T47D (cell line): ENCODE data around the gene IDUA.
A peak's percentile ranks its signal among the peaks of the same experiment; 100 is the strongest.
"Not testable (repeated sequence)": the region's sequence is repeated elsewhere in the genome, so short reads cannot be mapped to it uniquely, and the experiment has no call there.

Experiments used
- DNase-seq, 2 experiments: peaks; one replicate each; pipeline versions ENCODE4 v3.0.0 to v3.0.0-alpha.2; 2011 to 2012; ENCODE audit warnings: low read depth in 1 of 2, low spot score in 1 of 2
- JUND ChIP-seq: IDR thresholded peaks from 2 replicates; pipeline ENCODE4 v1.6.1; 2012; ENCODE audit warnings: low read depth
- in situ Hi-C: cut with HindIII; loops from 2 replicates; pipeline ENCODE4 v1.10.0; 2016; ENCODE audit warnings: low sequenced_read_pairs, low pct_unique_long_range_greater_than_20kb

The IDUA gene

DNA sequence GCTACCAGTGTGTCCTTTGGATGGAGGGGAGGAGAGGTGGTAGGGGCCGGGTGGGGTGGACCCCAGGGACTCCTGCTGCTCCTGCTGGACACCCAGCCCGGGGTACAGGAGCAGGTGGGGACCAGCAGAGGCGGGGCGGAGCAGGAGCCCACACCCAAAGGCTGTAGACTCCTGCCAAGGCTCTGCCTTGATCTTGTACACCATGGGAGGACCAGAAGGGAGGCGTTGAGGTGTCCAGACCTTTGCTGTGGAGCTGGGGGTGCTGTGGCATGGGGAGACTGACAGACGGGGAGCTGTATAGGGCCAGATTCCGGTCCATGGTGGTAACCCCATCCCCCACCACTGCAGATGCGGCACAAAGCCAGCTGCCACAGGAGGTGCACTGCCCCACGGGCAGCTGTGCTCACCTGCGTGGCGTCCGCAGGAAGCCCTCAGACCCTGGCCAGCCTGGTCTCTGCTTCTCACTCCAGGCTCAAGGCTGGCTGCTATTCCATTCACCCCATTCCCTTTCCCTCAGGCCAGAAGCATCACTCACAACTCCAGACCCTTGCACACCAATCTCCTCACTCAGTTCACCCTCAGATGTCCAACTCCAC, 11.3 kb downstream of the IDUA start:
- TF ChIP-seq JUND: no peak
- in situ Hi-C loops: no loop called here
- DNase-seq: peak in 1 of 2 experiments; percentile 46

DNA sequence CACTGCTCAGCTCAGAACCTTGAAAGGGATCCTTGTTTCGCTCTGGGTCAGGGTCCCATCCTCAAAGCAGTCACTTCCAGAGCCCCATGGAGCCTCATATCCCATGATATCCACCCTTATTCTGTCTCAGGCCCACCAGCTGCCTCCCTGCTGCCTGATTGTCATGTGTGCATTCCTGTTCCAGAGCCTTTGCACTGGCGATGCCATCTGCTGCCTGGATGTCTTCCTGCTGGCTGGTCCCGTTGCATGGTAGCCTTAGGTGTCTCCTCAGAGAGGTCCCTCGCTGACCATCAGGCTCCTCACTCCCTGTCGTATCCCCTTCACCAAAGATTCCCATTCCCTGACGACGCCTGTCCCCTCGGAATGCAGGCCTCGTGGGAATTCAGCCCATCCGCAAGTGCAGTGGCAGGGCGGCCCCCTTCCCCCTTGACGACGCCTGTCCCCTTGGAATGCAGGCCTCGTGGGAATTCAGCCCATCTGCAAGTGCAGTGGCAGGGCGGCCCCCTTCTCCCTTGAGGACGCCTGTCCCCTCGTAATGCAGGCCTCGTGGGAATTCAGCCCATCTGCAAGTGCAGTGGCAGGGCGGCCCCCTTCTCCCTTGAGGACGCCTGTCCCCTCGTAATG, 12.5 kb downstream of the IDUA start:
- in situ Hi-C loops: not testable (repeated sequence)
- DNase-seq: peak in 1 of 2 experiments; percentile 44

DNA sequence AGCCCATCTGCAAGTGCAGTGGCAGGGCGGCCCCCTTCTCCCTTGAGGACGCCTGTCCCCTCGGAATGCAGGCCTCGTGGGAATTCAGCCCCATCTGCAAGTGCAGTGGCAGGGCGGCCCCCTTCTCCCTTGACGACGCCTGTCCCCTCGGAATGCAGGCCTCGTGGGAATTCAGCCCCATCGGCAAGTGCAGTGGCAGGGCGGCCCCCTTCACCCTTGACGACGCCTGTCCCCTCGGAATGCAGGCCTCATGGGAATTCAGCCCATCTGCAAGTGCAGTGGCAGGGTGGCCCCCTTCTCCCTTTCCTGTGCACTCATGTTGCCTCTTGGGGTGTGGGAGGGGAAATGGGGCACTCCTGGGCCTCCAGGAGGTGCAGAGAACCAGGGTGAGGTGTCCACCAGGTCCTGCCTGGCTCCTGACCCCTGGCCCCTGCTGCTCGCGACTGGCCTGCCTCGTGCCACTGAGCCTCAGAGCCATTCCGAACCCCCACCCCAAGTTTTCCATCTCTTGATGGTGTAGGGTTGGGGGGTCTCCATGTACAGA, 13.1 kb downstream of the IDUA start:
- in situ Hi-C loops: no loop called here
- no peak for DNase-seq
- no peak for TF ChIP-seq JUND

DNA sequence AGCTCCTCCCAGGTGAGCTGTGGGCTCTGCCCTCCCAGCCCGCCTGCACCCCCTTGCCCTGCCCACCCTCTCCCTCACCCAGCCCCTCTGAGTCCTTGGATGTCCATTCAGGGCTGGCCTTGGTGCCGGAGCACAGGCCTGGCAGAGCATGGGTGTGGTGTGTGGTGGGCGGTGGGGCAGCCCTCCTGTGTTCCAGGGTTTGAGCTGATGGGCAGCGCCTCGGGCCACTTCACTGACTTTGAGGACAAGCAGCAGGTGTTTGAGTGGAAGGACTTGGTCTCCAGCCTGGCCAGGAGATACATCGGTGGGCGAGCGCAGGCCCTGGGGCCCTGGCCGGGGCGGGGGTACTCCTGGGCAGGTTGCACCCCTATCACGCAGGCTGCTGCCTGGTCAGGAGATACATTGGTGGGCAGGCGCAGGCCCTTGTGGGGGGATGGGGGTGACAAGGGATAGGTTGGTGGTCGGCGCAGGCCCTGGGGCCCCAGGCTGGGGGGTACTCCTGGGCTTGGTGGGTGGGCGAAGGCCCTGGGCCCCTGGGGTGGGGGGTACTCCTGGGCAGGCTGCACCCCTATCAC, 13.9 kb downstream of the IDUA start:
- in situ Hi-C loops: no loop called here
- TF ChIP-seq JUND: no peak
- DNase-seq: no peak

DNA sequence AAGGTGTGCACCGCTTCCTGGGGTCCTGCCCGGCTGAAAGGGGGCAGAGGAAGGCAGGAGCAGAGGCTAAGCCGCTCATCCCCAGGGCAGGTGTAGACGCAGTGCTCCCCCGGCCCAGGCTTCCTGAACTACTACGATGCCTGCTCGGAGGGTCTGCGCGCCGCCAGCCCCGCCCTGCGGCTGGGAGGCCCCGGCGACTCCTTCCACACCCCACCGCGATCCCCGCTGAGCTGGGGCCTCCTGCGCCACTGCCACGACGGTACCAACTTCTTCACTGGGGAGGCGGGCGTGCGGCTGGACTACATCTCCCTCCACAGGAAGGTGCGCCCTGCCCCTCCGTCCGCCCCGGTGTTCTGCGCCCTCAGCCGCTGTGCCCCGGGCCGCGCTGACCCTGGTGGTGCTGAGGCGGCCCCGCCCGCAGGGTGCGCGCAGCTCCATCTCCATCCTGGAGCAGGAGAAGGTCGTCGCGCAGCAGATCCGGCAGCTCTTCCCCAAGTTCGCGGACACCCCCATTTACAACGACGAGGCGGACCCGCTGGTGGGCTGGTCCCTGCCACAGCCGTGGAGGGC, 14.8 kb downstream of the IDUA start:
- TF ChIP-seq JUND: no peak
- no peak for DNase-seq
- in situ Hi-C loops: no loop called here

DNA sequence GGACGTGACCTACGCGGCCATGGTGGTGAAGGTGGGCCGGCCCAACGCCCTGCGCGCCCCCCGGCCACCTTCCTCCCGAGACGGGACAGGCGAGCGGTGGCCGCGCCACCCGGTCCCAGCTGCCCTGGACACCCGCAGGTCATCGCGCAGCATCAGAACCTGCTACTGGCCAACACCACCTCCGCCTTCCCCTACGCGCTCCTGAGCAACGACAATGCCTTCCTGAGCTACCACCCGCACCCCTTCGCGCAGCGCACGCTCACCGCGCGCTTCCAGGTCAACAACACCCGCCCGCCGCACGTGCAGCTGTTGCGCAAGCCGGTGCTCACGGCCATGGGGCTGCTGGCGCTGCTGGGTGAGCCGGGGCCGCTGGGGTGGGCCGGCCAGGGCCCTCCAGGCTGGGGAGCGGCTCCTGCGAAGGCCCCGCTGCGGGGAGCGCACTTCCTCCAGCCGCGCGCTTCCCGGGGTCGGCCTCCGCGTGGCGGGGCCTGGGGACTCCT, 15.3 kb downstream of the IDUA start:
- in situ Hi-C loops: no loop called here
- DNase-seq: no peak
- no peak for TF ChIP-seq JUND

DNA sequence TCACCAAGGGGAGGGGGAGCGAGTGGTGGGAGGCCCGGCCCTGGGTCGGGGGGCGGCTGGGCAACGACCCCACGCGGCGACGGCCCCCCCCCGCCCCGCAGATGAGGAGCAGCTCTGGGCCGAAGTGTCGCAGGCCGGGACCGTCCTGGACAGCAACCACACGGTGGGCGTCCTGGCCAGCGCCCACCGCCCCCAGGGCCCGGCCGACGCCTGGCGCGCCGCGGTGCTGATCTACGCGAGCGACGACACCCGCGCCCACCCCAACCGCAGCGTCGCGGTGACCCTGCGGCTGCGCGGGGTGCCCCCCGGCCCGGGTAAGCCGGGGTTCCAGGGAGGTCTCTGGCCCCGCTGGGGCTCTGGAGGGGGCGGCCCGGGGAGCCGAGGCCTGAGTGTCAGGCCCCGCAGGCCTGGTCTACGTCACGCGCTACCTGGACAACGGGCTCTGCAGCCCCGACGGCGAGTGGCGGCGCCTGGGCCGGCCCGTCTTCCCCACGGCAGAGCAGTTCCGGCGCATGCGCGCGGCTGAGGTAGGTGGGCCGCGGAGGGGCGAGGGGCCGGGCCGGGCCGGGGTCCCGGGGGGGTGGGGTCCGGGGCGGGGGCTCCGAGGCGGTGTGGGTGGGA, 15.9 kb downstream of the IDUA start:
- TF ChIP-seq JUND: no peak
- DNase-seq: no peak
- in situ Hi-C loops: no loop called here

DNA sequence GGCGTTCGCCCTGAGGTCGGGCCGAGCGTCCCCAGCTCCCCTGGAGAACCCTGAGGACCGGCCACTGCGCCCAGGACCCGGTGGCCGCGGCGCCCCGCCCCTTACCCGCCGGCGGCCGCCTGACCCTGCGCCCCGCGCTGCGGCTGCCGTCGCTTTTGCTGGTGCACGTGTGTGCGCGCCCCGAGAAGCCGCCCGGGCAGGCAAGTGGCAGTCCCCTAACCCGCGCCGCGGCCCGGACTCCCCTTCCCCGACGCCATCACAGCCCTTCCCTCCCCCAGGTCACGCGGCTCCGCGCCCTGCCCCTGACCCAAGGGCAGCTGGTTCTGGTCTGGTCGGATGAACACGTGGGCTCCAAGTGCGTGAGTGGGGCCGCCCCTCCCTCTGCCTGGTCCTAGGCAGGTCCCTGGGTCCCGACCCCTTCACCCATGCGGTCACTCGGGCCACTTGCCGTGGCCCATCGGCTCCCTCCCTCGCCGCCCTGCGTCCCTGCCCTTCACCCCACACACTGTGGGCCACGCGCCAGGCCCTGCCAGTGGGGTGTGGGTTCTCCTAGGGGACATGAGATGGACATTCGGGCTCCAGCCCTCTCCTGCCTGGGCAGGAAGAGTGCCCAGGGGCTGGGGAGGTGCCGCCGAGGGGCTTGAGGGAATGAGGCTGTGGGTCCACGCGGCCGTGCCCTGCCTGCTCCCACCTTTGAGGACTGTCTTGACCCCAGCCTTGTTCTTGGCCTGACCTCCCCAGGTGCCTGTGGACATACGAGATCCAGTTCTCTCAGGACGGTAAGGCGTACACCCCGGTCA, 16.6 kb downstream of the IDUA start:
- TF ChIP-seq JUND: no peak
- no peak for DNase-seq
- in situ Hi-C loops: no loop called here

DNA sequence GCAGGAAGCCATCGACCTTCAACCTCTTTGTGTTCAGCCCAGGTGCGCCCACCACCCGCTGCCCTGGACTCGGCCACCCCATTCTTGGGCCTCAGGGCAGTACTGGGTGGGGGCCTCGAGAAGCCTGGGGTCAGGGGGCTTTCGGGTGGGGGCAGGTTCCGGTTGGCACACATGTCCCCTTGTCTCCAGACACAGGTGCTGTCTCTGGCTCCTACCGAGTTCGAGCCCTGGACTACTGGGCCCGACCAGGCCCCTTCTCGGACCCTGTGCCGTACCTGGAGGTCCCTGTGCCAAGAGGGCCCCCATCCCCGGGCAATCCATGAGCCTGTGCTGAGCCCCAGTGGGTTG, 17.2 kb downstream of the IDUA start:
- in situ Hi-C loops: no loop called here
- DNase-seq: no peak
- TF ChIP-seq JUND: no peak

DNA sequence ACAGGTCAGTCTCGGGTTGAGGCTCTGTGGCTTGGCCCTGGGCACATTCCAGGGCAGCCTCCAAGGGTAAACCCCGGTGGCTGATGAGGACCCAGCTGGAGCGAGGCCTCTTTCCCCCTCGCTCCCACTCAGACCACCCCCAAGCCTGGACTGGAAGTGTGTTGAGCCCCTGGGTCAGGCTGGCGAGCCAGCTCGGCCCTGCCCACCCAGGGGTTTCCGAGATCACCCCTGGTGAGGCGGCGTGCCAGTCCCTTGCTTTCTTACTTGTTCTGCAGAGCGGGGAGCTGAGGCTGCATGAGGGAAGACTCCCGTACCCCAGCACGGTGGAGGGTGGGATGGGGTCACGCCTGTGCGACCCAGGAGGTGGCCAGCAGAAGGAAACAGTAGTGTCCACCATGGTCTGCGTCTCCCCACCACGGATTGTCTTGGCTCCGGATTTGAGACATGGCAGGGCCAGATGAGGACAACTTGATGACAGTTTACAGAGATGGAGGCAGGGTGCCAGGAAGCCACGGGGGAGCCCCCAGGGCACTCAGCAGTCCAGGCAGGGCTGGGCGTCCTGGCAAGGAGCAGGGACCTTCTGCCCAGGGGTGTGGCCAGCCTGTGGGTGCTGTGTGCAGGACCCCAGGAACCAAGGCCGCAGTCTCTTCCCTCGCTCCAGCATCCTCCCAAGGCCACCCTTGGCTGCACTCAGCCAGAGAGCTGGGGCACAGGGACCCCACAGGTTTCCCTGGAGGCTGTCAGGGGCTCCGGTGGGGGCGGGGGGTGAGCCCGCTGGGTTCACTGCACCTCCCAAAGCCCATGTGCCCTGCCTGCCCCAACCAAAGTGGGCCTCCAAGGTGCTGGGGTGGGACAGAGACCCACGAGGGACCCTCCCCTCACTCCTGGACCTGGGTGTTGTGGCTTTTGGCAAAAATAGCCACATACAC, 18.0 kb downstream of the IDUA start:
- DNase-seq: no peak
- in situ Hi-C loops: no loop called here
- TF ChIP-seq JUND: no peak

DNA sequence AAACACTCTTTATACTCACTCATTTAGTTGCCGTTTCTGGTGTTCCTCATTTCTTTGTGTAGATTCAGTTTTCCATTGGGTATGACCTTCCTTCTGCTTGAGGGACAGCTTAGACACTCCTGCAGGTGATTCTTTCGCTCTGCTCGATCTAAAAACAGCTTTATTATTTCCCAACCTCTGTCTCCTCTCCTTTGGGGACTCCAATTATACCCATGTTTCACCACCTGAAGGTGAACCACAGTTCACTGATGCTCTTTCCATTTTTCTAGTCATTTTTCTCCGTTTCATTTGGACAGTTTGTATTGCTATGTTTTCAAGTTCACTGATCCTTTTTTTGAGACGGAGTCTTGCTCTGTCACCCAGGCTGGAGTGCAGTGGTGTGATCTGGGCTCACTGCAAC, 20.0 kb downstream of the IDUA start:
- DNase-seq: no peak
- in situ Hi-C loops: no loop called here
- TF ChIP-seq JUND: no peak
